HepG2 (cell line): ENCODE data around the gene TMEM95. TPM values are rescaled to one million over a fixed set of nuclear protein-coding genes. Genes with fewer than 3 reads are reported as not detected.

Source experiments
- AHDC1 ChIP-seq: sonication (generic); formaldehyde crosslinking; IDR thresholded peaks from 2 replicates; pipeline ENCODE4 v1.5.1; 2020; ENCODE audit warnings: mild to moderate bottlenecking, missing genetic modification reagents, borderline replicate concordance
- CBX1 ChIP-seq: IDR thresholded peaks from one replicate; pipeline ENCODE4 v1.6.1; 2016; ENCODE audit warnings: antibody characterized with exemption, low read depth
- ESRRA ChIP-seq: sonication (generic); formaldehyde crosslinking; IDR thresholded peaks from 2 replicates; pipeline ENCODE4 v1.5.1; 2020; ENCODE audit warnings: mild to moderate bottlenecking, low read depth, missing genetic modification reagents
- ETV5 ChIP-seq: IDR thresholded peaks from 2 replicates; pipeline ENCODE4 v1.6.1; 2018; ENCODE audit warnings: missing biosample characterization, missing genetic modification reagents, inconsistent platforms, borderline replicate concordance
- MIER3 ChIP-seq: IDR thresholded peaks from 2 replicates; pipeline ENCODE4 v1.6.1; 2016; ENCODE audit warnings: missing compliant biosample characterization, borderline replicate concordance
- MYC ChIP-seq: sonication (generic); formaldehyde crosslinking; IDR thresholded peaks from 2 replicates; pipeline ENCODE4 v1.9.0; 2021; ENCODE audit warnings: missing genetic modification reagents, borderline replicate concordance
- PLRG1 ChIP-seq: fragments of 450-650 bp; conservative IDR thresholded peaks from 2 replicates; pipeline ENCODE4 v1.6.1; 2016
- RORA ChIP-seq: sonication (generic); formaldehyde crosslinking; IDR thresholded peaks from 2 replicates; pipeline ENCODE4 v1.5.0; 2020; ENCODE audit warnings: mild to moderate bottlenecking, missing genetic modification reagents, moderate library complexity
- SATB2 ChIP-seq: sonication (generic); formaldehyde crosslinking; IDR thresholded peaks from 2 replicates; pipeline ENCODE4 v1.5.0; 2020; ENCODE audit warnings: missing genetic modification reagents
- SCMH1 ChIP-seq: sonication (generic); formaldehyde crosslinking; IDR thresholded peaks from 2 replicates; pipeline ENCODE4 v1.9.0; 2021; ENCODE audit warnings: missing genetic modification reagents, mild to moderate bottlenecking, borderline replicate concordance
- SRSF9 ChIP-seq: fragments of 200-400 bp; formaldehyde crosslinking; IDR thresholded peaks from 2 replicates; pipeline ENCODE4 v1.6.1; 2018; ENCODE audit warnings: borderline replicate concordance, mild to moderate bottlenecking, low read depth, low read length; ENCODE audit not compliant: insufficient read depth, poor library complexity, severe bottlenecking
- ZNF20 ChIP-seq: sonication (generic); formaldehyde crosslinking; IDR thresholded peaks from 2 replicates; pipeline ENCODE4 v1.4.0; 2020; ENCODE audit warnings: mild to moderate bottlenecking, moderate library complexity, missing genetic modification reagents
- ZNF207 ChIP-seq: fragments of 450-650 bp; IDR thresholded peaks from 2 replicates; pipeline ENCODE4 v1.6.1; 2016; ENCODE audit warnings: antibody characterized with exemption, borderline replicate concordance
- ZNF333 ChIP-seq: sonication (generic); formaldehyde crosslinking; IDR thresholded peaks from 2 replicates; pipeline ENCODE4 v1.4.0; 2020; ENCODE audit warnings: mild to moderate bottlenecking, missing genetic modification reagents, borderline replicate concordance
- ZNF557 ChIP-seq: sonication (generic); formaldehyde crosslinking; IDR thresholded peaks from 2 replicates; pipeline ENCODE4 v1.4.0; 2020; ENCODE audit warnings: missing genetic modification reagents
- ZNF724P ChIP-seq: sonication (generic); formaldehyde crosslinking; IDR thresholded peaks from 2 replicates; pipeline ENCODE4 v1.8.0; 2022; ENCODE audit warnings: missing genetic modification reagents, borderline replicate concordance
- ZNF776 ChIP-seq: sonication (generic); formaldehyde crosslinking; IDR thresholded peaks from 2 replicates; pipeline ENCODE4 v1.4.0; 2020; ENCODE audit warnings: mild to moderate bottlenecking, missing genetic modification reagents
- ZNF816 ChIP-seq: sonication (generic); formaldehyde crosslinking; IDR thresholded peaks from 2 replicates; pipeline ENCODE4 v1.8.0; 2022; ENCODE audit warnings: missing genetic modification reagents, mild to moderate bottlenecking, borderline replicate concordance
- ZSCAN12 ChIP-seq: sonication (generic); formaldehyde crosslinking; IDR thresholded peaks from 2 replicates; pipeline ENCODE4 v1.9.0; 2021; ENCODE audit warnings: mild to moderate bottlenecking, missing genetic modification reagents
- polyA plus RNA-seq, 8 experiments: library from polyadenylated mRNA; depleted of rRNA in 3 of 8; stranded (reverse) in 7 of 8; unstranded in 1 of 8; fragments of >200 nt; fragmentation: Illumina TruSeq in 4 of 8; extraction: Trizol in 4 of 8; gene quantifications; 2 replicates each; pipeline versions ENCODE4 v1.2.1 to v1.2.3, GENCODE V29; 2011 to 2016; ENCODE audit warnings: low read depth in 4 of 8, missing spikeins in 1 of 8, mixed read lengths in 1 of 8; ENCODE audit not compliant: insufficient read depth in 1 of 8
- total RNA-seq, 5 experiments: library from RNA; depleted of rRNA; stranded (reverse); fragments of >200 nt; fragmentation: Illumina TruSeq; extraction: Trizol; gene quantifications; 2 replicates each; pipeline ENCODE4 v1.2.3, GENCODE V29; 2016; ENCODE audit warnings: low read depth in 1 of 5
- TF ChIP-seq, protein P1 (sequence below): sonication (generic); formaldehyde crosslinking; IDR thresholded peaks from 2 replicates; pipeline ENCODE4 v1.5.0; 2020; ENCODE audit warnings: mild to moderate bottlenecking, missing genetic modification reagents, borderline replicate concordance
- TF ChIP-seq, protein P2 (sequence below): sonication (generic); formaldehyde crosslinking; IDR thresholded peaks from 2 replicates; pipeline ENCODE4 v1.4.0; 2020; ENCODE audit warnings: mild to moderate bottlenecking, missing genetic modification reagents

The TMEM95 gene
- total and polyA plus RNA-seq, 2 of the 13 experiments (the other 11 are each of a cell fraction or from before 2014, with no cell fraction given), result not detected

- TF ChIP-seq SRSF9 (no peak), ZNF207 (no peak), ZNF20 (CRISPR knock-in tag) (no peak), RORA (CRISPR knock-in tag) (no peak), ZNF557 (0 out of 2 replicates have a peak, but pooled peaks have one; percentile 53), MYC (peak; percentile 67; the same call in 1 of the 2 replicates), SCMH1 (CRISPR knock-in tag) (no peak), ZNF724P (no peak), ZNF816 (CRISPR knock-in tag) (no peak), CBX1 (no peak), SATB2 (CRISPR knock-in tag) (no peak), ZNF333 (CRISPR knock-in tag) (no peak), ETV5 (CRISPR knock-in tag) (peak; percentile 79), ZSCAN12 (CRISPR knock-in tag) (peak; percentile 73; the same call in 1 of the 2 replicates), PLRG1 (no peak), MIER3 (CRISPR knock-in tag) (peak; percentile 72; the same call in 1 of the 2 replicates), AHDC1 (CRISPR knock-in tag) (no peak), ZNF776 (CRISPR knock-in tag) (no peak), ESRRA (CRISPR knock-in tag) (0 out of 2 replicates have a peak, but pooled peaks have one; percentile 61)
- TF ChIP-seq, protein P1, sequence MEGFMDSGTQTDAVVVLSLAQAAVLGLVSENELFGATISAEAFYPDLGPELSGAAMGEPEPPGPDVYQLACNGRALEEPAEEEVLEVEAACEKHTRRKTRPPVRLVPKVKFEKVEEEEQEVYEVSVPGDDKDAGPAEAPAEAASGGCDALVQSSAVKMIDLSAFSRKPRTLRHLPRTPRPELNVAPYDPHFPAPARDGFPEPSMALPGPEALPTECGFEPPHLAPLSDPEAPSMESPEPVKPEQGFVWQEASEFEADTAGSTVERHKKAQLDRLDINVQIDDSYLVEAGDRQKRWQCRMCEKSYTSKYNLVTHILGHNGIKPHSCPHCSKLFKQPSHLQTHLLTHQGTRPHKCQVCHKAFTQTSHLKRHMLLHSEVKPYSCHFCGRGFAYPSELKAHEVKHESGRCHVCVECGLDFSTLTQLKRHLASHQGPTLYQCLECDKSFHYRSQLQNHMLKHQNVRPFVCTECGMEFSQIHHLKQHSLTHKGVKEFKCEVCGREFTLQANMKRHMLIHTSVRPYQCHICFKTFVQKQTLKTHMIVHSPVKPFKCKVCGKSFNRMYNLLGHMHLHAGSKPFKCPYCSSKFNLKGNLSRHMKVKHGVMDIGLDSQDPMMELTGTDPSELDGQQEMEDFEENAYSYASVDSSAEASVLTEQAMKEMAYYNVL (CRISPR knock-in tag), result no peak
- TF ChIP-seq, protein P2, sequence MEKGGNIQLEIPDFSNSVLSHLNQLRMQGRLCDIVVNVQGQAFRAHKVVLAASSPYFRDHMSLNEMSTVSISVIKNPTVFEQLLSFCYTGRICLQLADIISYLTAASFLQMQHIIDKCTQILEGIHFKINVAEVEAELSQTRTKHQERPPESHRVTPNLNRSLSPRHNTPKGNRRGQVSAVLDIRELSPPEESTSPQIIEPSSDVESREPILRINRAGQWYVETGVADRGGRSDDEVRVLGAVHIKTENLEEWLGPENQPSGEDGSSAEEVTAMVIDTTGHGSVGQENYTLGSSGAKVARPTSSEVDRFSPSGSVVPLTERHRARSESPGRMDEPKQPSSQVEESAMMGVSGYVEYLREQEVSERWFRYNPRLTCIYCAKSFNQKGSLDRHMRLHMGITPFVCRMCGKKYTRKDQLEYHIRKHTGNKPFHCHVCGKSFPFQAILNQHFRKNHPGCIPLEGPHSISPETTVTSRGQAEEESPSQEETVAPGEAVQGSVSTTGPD (CRISPR knock-in tag), result no peak
Observed at GRCh38 chr17:7314719-7315569, 40.0 kb upstream of the TMEM95 start, which contains the start of gene GPS2 (continued).
